HG03439 (cell line): ENCODE data around the gene PHF19.

Experiments used
- ATAC-seq: cut with Tn5 transposase; IDR thresholded peaks from one replicate; pipeline ENCODE4 v1.9.1; 2021; ENCODE audit warnings: mild to moderate bottlenecking, moderate library complexity; ENCODE audit not compliant: unreplicated experiment

The PHF19 gene

DNA sequence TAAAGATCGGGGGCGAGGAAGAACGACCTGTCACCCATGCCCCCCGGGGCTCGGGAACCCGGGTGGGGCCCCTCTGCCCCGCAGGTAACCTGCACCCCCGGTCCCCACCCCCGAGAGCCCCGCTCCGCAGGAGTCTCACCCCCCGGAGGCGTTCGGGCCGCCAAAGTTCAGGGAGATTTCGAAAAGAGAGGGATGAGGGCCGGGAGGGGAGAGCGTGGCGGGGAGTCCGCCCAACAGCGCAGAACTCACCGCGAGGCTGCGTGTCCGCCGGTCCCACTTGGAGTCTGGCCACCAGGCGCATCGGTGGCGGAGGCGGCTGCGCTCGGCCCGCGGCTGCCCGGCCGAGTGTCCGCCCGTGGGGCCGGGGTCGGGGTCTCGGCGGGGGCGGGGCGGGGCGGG, at the start of gene PHF19:
Gene PHF19 (minus strand): TSS at position 347 of the 399 bp plus-strand sequence. CDS start 2,447 bp downstream, outside the sequence.
- ATAC-seq: peak; percentile 8

DNA sequence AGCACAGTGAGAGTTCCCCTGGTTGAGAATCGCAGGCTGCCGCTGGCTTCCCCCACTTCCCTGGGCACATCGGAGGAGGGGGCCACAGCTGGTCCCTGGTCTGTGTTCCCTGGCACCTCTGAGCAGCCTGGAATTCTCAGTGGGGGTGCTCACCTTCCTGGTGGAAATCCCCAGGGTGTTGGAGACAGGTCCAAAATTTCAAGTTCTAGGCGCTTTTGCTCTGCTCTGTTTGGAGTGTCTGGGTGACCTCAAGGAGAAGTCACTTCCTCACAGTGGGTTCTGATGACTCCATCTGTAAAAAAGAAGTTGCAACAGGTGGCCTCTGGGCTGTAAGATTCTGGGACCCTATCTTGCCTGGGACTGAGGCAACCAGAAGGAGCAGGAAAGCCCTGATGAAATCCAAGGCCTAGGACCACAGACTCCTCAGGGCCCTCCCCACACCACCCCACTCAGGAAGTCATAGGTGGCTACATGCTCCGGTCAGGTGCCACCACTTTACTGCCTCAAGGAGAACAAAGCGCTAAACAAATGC, 49.5 kb upstream of the PHF19 start, which contains the start of gene TRAF1:
Gene TRAF1 (minus strand): TSS at position 400 of the 532 bp plus-strand sequence. CDS start 721 bp downstream, outside the sequence.
- ATAC-seq: peak; percentile 8

DNA sequence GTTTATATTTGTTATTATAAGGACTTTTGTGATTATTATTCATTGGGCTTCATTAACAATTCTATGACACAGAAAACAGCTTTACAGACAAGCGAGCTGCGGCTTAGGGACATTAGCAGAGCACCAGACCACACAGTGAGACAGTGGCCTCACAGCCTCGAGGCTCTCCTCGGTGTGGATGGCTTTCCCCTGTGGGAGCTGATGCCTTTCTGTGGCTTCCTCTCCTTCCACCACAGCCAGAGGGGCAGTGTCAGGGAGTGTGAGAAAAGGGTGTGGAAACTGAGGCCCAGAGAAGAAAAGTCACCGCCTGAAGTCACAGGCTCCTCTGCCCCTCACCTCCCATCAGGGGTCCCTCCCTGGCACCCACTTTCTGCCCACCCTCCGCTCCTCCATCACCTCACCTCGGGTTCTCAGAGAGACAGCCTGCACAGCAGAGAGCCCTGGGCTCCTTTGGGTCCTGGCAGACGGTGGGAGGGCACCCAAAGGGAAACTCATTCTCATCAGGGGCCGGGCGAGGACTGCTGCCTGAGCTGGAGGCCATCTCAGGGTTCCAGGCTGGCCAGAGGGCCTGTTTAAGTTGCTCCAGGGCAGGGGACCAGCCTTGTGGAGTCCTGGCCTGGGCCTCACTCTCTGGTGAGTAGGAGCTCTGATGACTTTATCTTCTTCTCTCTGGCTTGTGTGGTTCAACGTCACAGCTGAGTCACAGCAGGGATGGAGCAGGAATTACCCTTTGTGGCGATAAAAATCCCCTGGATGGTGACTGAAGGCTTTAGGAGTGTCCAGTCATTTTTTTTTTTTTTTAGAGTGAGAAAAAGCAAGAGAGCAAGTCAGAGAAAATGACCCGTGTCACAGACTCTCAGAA, 48.8 kb upstream of the PHF19 start:
- ATAC-seq: peak; percentile 37

DNA sequence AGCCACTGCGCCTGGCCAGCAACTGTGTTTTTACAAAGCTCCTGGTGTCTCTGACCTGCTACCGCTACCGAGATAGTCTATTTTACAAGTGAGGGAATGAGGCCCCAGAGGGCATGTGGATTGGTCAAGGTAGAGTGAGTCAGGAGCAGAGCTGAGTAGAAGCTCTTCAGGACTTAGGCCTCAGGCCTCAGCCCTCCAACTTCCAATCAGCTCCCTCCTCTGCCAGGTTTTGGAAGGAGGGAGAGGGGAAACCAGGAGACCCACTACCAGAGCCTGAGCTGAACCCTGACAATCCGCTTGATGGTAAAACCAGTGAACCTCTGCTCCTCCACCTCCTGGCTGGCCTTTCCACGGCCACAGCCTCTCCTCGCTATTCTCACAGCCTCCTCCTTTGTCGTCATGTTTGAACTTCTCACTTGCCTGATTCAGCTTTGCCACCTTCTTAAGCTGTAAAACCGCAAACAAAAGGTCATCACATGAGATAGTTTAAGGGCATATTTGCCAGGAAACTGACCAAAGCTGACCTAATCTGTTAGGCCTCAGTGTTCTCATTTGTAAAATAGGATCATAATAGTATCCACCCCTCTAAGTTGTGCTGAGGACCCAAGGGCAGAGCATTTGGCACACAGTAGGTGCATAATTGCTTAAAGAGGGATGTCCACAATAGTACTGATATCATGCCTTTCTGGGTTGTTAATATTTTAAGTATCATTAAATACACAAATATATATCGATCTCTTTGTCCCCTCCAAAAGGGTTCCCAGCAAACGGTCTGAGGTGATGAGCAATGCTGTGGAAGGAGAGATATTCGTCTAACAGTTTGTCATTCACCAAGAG, 47.9 kb upstream of the PHF19 start:
- ATAC-seq: no peak

DNA sequence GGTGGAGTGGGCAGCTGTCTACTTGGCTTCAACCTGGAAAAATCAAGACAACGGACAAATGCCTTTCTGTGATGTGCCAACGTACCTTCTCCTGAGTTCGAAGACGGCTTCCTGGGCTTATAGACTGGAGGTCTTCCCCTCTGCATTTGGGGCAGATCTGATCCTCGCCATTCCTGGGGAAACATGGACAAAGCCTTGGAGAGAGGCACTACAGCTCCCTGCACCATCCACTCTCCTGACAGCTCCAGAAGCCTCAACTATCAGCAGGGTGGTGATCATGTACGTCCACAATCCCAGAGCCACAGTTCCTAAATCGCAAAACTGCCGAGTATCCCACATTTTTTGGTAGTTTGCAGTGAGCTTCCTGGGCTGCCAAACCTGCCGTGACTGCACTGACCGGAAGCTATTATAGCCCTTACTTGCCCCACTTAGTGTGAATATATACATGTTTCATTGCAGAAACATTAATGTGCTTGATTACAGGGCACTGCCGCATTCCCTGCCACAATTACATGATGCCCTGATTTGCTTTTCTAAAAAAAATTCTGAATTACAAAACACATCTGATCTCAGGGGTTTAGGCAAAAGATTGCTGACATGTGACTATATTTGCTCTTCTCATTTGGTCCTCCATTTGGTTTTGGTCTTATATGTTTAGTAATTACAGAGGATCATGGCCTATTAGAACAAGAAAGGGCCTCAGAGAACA, 46.8 kb upstream of the PHF19 start:
- no peak for ATAC-seq

DNA sequence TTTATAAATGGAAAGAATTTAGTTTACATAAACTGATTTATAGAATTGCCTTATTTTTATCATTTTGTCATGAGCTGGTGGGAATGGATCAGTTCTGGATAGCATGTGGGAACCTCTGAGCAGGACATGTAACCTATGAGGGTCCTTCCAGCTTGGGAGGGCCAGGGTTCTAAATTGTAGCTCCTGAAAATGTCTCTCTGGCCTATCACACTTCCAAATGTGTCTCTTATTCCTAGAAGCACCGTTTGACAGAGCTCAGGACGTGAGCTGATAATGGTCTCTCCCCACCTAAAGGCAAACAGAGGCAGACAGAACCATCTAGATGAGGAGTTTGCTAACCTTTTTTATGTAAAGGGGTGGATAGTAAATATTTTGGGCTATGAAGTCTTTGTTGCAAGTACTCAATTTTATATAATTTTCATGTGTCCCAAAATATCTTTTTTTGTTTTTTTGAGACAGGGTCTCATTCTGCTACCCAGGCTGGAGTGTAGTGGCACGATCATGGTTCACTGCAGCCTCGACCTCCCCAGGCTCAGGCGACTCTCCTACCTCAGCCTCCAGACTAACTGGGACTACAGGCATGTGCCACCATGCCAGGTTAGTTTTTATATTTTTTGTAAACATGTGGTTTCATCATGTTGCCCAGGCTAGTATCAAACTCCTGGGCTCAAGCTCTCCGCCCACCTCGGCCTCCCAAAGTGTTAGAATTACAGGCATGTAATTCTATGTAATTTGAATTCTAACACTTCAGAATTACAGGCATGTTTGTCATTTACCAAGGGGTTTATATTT, 45.6 kb upstream of the PHF19 start:
- no peak for ATAC-seq

DNA sequence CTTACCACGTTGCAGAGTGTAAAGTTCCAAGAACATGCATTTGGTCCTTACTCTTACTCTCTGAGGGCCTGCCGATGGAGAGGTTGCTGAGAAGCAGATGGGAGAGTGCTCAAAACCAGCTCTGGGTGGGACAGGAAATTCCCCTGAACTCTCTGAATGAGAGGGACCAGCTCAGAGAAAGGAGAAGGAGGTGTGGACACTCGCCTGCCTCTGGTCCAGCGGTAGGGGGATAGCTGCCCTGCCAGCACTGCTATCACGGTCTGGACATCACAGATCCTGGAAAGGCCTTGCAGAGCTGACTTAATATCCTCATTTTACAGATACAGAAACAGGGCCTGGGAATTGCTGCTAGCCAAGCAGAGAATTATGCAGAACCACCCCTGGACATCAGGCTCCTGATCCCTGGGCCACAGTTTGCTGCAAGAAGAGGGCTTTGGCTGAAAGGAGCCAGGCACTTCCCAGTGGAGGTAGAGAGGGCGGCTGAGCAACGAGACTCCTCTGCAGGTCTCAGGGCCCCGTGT, 44.7 kb upstream of the PHF19 start:
- no peak for ATAC-seq

DNA sequence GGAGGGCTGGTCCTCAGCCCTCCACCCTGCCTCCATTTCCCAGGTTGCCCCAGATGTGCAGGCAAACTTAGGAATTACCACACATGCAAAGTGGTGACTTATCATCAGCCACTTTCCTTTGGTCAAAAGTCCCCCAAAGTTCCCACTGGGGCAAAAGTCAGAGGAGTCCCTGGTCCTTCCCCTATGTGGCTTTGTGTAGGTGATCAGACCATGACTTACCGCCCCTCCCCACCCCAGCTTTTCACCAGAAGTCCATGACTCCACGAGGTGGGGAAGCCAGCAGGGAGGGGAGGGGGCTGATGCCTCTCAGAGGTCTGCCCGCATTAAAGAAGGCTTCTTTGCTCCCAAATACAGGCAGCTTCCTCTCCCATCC, 43.8 kb upstream of the PHF19 start:
- ATAC-seq: no peak

DNA sequence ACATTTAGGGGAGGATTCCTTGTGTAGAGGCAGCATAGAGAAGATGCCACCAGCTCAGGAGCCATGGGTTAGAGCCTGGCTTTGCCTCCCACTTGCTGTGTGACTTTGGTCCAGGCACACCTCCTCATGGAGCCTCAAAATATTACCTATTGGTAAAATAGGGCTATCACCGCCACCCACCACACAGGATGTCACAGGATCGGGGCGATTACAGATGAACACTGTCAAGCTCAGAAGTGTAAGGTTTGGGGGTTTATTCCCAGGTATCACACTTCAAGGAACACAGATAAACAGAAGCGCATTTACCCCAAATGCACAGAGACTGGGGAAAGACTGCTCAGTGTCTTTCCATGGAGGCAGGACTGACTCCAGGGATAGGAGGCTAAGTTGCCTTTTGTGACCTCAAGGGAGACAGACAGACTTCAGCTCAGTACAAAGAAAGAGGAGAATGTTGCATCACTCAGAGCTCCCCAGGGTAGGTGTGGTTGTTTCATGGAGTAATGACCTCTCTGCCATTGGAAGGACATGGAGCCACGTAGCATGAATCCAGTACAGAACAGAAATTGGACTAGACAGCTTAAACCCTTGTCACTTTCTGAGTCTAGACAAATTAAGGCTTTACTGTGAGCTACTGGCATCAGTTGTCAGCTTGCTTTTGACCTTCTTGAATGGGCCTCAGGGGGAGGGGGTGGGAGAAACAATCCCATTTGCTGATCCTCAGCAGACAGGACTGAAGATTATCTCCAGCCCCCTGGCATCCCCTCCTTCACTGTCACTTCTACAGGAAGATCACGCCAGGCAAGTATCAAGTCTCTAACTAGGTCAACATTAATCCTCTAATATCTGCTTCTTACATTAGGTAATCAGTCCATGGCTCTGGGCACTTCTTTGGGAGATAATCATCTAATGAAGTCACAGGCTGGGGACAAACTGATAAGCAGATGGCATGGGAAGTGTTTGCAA, 43.1 kb upstream of the PHF19 start:
- ATAC-seq: no peak

DNA sequence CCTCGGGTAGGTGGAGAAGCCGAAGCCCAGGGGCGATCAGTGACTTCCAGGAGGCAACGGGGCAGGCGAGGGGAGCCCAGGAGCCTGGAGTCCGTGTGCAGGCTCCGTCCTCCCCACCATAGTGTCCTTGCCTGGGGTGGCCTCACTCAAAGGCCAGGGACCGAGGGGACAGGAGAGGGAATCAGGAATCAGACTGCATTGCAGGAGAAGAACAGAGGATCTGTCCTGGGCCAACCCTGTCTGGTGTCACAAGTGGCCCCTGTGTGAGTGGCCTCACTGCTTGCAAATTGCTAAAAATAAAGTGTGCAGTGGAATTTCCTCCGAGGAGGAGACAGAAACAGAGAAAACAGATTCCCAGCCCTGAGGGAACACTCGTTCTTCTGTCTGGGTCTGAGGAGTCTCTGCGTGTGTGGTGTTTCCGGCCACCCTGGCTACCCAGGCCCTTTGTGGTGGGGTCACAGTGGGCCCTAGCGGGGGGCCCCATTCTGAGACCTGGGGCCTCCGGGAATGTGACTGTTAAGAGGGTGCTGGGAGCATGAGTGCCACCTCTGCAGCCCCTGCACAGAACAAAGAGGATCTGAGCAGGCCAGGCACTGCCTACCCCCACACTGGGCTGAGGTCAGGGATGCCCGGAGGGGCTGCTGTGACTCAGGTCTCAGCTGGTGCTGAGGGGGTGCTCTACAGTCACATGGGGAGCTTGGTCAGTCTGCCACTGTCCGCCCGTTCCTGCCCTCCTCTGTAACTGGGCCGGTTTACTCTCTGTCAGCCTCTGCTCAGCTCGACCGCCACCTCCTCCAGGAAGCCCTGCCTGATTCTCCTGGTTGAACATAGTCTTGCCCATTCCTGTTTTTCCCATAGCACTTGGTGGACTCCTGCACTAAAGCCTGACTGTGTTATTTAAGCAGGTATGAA, 42.2 kb upstream of the PHF19 start:
- ATAC-seq: no peak

DNA sequence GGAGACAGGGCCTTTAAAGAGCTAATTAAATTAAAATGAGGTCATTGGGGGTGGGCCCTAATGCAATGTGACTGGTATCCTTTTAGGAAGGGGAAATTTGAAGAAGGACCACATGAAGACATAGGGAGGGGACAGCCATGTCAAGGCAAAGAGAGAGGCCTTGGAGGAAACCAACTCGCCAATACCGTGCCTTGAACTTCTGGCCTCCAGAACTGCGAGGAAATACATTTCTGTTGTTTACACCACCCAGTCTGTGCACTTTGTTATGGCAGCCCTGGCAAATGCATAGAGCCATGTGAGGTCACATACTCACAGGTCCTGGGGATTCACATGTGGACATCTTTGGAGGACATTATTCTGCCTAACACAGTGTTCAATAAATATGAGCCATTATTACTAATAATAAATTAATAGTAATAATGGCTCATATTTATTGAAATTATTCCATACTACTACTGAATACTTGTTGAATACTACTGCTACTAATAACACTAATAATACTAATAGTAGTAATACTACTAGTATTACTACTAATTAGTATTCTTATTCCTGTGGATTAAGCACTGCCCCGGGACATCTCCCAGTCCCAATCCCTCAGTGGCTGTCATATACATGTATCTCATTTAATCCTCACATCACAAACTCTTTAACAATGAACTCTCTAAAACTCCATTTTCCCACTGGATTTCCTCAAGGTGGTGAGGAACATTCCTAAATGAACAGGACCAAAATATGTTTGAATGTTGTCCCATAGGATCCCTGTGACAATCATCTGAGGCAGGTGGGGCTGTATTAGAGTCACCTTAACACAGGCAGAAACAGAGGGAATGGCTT, 41.2 kb upstream of the PHF19 start:
- no peak for ATAC-seq

DNA sequence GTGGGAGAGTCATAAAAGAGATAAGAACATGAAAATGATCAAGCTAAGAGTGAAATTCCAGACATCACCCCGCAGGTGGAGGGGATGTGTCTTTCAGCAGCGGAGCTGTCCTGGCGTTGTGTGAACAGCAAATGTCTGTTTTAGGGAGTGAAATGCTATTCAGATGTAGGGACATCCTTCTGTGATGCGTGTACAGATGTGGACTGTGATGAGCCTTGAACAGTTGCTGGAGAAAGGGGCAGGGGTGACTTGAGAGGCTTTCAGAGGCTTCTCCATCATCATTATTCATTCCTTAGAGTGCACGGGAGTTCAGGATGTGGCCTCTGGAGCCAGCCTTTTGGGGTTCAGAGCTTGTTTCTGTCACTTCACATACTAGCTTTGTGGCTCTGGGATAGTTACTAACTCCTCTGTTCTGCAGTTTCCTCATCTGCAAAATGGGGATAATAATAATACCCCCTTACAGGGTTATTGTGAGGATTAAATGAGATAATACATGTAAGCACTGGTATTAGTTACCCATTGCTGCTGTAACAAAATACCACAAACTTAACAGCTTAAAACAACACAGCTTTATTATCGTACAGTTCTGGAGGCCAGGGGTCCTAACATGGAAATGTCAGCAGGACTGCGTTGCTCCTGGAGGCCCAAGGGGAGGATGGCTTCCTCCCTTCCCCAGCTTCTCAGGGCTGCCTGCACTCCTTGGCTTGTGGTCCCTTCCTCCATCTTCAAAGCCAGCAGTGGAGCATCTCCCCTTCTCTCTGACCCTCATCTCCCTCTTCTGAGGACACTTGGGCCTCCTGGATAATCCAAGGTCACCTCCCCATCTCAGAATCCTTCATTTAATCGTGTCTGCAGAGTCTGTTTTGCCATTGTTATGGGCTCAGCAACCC, 40.2 kb upstream of the PHF19 start:
- no peak for ATAC-seq

DNA sequence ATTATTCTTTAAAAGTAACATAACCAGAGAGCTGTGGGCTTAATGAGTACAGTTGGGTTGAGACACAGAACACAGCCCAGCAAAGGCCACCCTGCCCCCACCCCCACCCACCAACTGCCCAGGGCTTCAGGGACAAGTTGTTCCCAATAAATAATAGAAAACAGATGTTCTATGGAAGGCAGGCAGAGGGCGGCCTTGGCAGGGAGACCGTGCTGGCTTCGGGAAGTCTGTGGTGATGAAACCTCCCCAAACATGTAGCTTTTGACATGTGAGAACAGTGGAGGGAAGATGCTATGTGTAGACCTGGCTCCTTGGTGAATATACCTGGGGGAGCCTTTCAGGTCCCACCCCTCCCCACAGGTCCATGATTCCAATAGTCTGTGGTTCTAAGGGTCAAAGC, 39.6 kb upstream of the PHF19 start:
- no peak for ATAC-seq

DNA sequence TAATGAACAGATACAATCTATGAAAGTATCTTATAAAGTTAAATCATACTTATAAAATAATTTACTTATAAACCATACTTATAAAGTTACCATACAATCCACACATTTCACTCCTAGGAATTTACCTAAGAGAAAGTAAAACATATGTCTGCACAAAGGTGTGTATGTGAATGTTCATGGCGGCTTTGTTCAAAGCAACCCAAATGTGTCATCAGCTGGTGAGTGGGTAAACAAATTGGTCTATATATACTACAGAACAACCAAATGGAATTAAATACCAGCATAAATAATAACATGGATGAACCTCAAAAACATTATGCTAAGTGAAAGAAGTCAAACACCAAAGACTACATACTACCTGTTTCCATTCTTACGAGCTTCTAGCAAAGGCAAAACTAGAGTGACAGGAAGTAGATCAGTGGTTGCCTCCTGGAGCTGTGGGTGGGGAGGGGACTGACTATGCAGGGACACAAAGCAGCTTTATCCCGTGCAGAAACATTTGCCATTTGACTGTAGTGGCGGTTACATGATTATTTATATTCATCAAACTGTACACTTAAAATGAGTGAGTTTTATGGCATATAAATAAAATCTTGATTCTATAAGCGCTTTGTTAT, 39.0 kb upstream of the PHF19 start:
- ATAC-seq: no peak

DNA sequence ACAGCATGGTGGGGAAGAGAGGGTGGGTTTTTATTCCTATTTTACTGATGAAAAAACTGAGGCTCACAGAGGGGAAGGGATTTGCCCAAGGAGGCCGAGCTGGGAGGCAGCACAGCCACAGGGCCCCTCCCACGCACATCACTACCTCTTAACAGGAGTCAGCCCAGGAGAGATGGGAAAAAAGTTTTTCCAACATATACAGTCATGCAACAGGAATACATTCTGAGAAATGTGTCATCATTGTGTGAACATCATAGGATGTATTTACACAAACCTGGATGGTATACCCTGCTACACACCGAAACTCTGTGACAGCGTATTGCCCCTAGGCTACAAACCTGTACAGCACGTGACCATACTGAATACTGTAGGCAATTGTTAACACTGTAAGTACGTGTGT, 38.0 kb upstream of the PHF19 start:
- no peak for ATAC-seq
